GM08714 (cell line): ENCODE data around the gene CD84.
A peak's percentile ranks its signal among the peaks of the same experiment; 100 is the strongest.
"Not testable (repeated sequence)": the region's sequence is repeated elsewhere in the genome, so short reads cannot be mapped to it uniquely, and the experiment has no call there.

Source experiments
- H3K4me3 ChIP-seq: fragments of 200-500 bp; sonication (Bioruptor generic); 2 replicates; pipeline ENCODE4 v1.5.1; 2014; ENCODE audit warnings: mild to moderate bottlenecking, low read length, inconsistent platforms
- ZNF274 ChIP-seq: IDR thresholded peaks from 2 replicates; pipeline ENCODE4 v1.6.1; 2012; ENCODE audit warnings: mild to moderate bottlenecking, low read depth, low read length

The CD84 gene

GRCh38 chr1:160579216-160579701, at the start of gene CD84:
TSS of gene CD84 (minus strand) at chr1:160579496. CDS start at chr1:160579437, 59 bp downstream.
- no peak for TF ChIP-seq ZNF274
- peak within 1 kb of the TSS; percentile 83 for H3K4me3 ChIP-seq

- H3K4me3 ChIP-seq: no peak overlapping the region
- TF ChIP-seq ZNF274: no peak
Observed at GRCh38 chr1:160628799-160629263, 49.5 kb upstream of the CD84 start.

GRCh38 chr1:160627677-160628289, 48.5 kb upstream of the CD84 start:
- H3K4me3 ChIP-seq: not testable (repeated sequence)

GRCh38 chr1:160626509-160627342, 47.4 kb upstream of the CD84 start:
- no peak overlapping the region; the same call in 1 of the 2 replicates for H3K4me3 ChIP-seq
- TF ChIP-seq ZNF274: no peak

GRCh38 chr1:160625725-160626498, 46.6 kb upstream of the CD84 start:
- TF ChIP-seq ZNF274: no peak
- no peak overlapping the region; the same call in 1 of the 2 replicates for H3K4me3 ChIP-seq

GRCh38 chr1:160625321-160625720, 46.0 kb upstream of the CD84 start:
- H3K4me3 ChIP-seq: peak overlapping the region; percentile 11; the same call in 1 of the 2 replicates
- TF ChIP-seq ZNF274: no peak

- no peak overlapping the region; the same call in 1 of the 2 replicates for H3K4me3 ChIP-seq
- TF ChIP-seq ZNF274: no peak
Observed at GRCh38 chr1:160624464-160624863, 45.2 kb upstream of the CD84 start.

GRCh38 chr1:160623862-160624261, 44.6 kb upstream of the CD84 start:
- H3K4me3 ChIP-seq: peak overlapping the region; percentile 39; the same call in 1 of the 2 replicates
- TF ChIP-seq ZNF274: no peak

GRCh38 chr1:160623227-160623633, 43.9 kb upstream of the CD84 start:
- no peak for TF ChIP-seq ZNF274
- peak overlapping the region; percentile 53; the same call in 1 of the 2 replicates for H3K4me3 ChIP-seq

- H3K4me3 ChIP-seq: no peak overlapping the region
- TF ChIP-seq ZNF274: no peak
Observed at GRCh38 chr1:160622501-160623226, 43.4 kb upstream of the CD84 start.

GRCh38 chr1:160621633-160622413, 42.5 kb upstream of the CD84 start:
- TF ChIP-seq ZNF274: no peak
- H3K4me3 ChIP-seq: peak overlapping the region; percentile 20; the same call in 1 of the 2 replicates

GRCh38 chr1:160620942-160621632, 41.8 kb upstream of the CD84 start:
- TF ChIP-seq ZNF274: no peak

More at GRCh38 chr1:160620942-160621632, 41.8 kb upstream of the CD84 start:
- H3K4me3 ChIP-seq: peak overlapping the region; percentile 20; the same call in 1 of the 2 replicates
